ENCODE measurements around the gene MALRD1. TPM values are rescaled to one million over a fixed set of nuclear protein-coding genes. Genes with fewer than 3 reads are reported as not detected.

MALRD1 gene
- total and polyA plus RNA-seq, 4 donors, result 0.17 to 17.9 (median 4.1) TPM

GRCh38 chr10:19431622-19432351 is 383.2 kb downstream of the MALRD1 start:
- TF ChIP-seq, protein P1, sequence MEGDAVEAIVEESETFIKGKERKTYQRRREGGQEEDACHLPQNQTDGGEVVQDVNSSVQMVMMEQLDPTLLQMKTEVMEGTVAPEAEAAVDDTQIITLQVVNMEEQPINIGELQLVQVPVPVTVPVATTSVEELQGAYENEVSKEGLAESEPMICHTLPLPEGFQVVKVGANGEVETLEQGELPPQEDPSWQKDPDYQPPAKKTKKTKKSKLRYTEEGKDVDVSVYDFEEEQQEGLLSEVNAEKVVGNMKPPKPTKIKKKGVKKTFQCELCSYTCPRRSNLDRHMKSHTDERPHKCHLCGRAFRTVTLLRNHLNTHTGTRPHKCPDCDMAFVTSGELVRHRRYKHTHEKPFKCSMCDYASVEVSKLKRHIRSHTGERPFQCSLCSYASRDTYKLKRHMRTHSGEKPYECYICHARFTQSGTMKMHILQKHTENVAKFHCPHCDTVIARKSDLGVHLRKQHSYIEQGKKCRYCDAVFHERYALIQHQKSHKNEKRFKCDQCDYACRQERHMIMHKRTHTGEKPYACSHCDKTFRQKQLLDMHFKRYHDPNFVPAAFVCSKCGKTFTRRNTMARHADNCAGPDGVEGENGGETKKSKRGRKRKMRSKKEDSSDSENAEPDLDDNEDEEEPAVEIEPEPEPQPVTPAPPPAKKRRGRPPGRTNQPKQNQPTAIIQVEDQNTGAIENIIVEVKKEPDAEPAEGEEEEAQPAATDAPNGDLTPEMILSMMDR (IDR thresholded peaks at IDR 0.05; ENCODE audit: control extremely low read depth, extremely low read depth), result no peak
- no peak for DNase-seq
- no peak for ATAC-seq (ENCODE audit: insufficient read depth, low FRiP score)
- no peak overlapping the region for H3K27ac ChIP-seq (ENCODE audit: low read depth in 1 of 2, low read length in 1 of 2)
- H3K4me1 ChIP-seq (ENCODE audit: control insufficient read depth in 5 of 5, insufficient read depth in 5 of 5, low read length in 5 of 5), result peaks cover 0 to under 1% (median 0%) of the 10 kb centered on the region in 5 donors
- H3K9me3 ChIP-seq (ENCODE audit: control insufficient read depth in 4 of 4, insufficient read depth in 3 of 4, low read length in 3 of 4), result no peaks in the 10 kb centered on the region
- H3K36me3 ChIP-seq (ENCODE audit: control insufficient read depth in 4 of 4, insufficient read depth in 4 of 4, low read length in 4 of 4), result no peaks in the 10 kb centered on the region
- H3K4me3 ChIP-seq, result no peak overlapping the region
- no peak overlapping the region for H3K9ac ChIP-seq (ENCODE audit: insufficient read depth in 1 of 2, low read length in 2 of 2)
- no peaks in the 10 kb centered on the region for H3K27me3 ChIP-seq (ENCODE audit: control insufficient read depth in 3 of 3, insufficient read depth in 3 of 3, low read length in 2 of 3)
- WGBS, 2 donors, result 62 to 70% methylated on average over 5 of the region's 5 CpGs

GRCh38 chr10:19449860-19450259 is 401.3 kb downstream of the MALRD1 start:
- Histone ChIP-seq H3K9ac (ENCODE audit: insufficient read depth in 1 of 2, low read length in 2 of 2) (no peak overlapping the region), H3K36me3 (ENCODE audit: control insufficient read depth in 4 of 4, insufficient read depth in 4 of 4, low read length in 4 of 4) (no peaks in the 10 kb centered on the region), H3K4me3 (no peak overlapping the region), H3K4me1 (ENCODE audit: control insufficient read depth in 5 of 5, insufficient read depth in 5 of 5, low read length in 5 of 5) (no peaks in the 10 kb centered on the region), H3K27ac (ENCODE audit: low read depth in 1 of 2, low read length in 1 of 2) (no peak overlapping the region), H3K9me3 (ENCODE audit: control insufficient read depth in 4 of 4, insufficient read depth in 3 of 4, low read length in 3 of 4) (peaks cover 0 to 3% (median 0%) of the 10 kb centered on the region in 4 donors), H3K27me3 (ENCODE audit: control insufficient read depth in 3 of 3, insufficient read depth in 3 of 3, low read length in 2 of 3) (no peaks in the 10 kb centered on the region)
- DNase-seq, result no peak
- TF ChIP-seq, protein P1 (IDR thresholded peaks at IDR 0.05; ENCODE audit: control extremely low read depth, extremely low read depth), result no peak
- ATAC-seq (ENCODE audit: insufficient read depth, low FRiP score), result no peak
- WGBS, 2 donors, result 72 to 88% methylated on average over 2 of the region's 2 CpGs

- H3K4me3 ChIP-seq, result no peak overlapping the region
- WGBS, 2 donors, result 81 to 84% methylated on average over 3 of the region's 3 CpGs
- ATAC-seq (ENCODE audit: insufficient read depth, low FRiP score), result no peak
Observed at GRCh38 chr10:19451356-19451755, 402.8 kb downstream of the MALRD1 start.

More at GRCh38 chr10:19451356-19451755, 402.8 kb downstream of the MALRD1 start:
- TF ChIP-seq, protein P1 (IDR thresholded peaks at IDR 0.05; ENCODE audit: control extremely low read depth, extremely low read depth), result no peak
- Histone ChIP-seq H3K27ac (ENCODE audit: low read depth in 1 of 2, low read length in 1 of 2) (no peak overlapping the region), H3K9me3 (ENCODE audit: control insufficient read depth in 4 of 4, insufficient read depth in 3 of 4, low read length in 3 of 4) (peaks cover 0 to 3% (median 0%) of the 10 kb centered on the region in 4 donors), H3K36me3 (ENCODE audit: control insufficient read depth in 4 of 4, insufficient read depth in 4 of 4, low read length in 4 of 4) (no peaks in the 10 kb centered on the region), H3K4me1 (ENCODE audit: control insufficient read depth in 5 of 5, insufficient read depth in 5 of 5, low read length in 5 of 5) (no peaks in the 10 kb centered on the region), H3K27me3 (ENCODE audit: control insufficient read depth in 3 of 3, insufficient read depth in 3 of 3, low read length in 2 of 3) (no peaks in the 10 kb centered on the region), H3K9ac (ENCODE audit: insufficient read depth in 1 of 2, low read length in 2 of 2) (no peak overlapping the region)
- DNase-seq, result no peak
